Neuronal stem cell (in vitro differentiated cells): ENCODE results near the gene ATP6V1A.

ENCODE experiments used
- DNase-seq: peaks from one replicate; pipeline ENCODE4 v3.0.0-alpha.2; 2013; ENCODE audit warnings: low spot score
- H2AFZ ChIP-seq: one replicate; pipeline ENCODE4 v1.6.1; 2013; ENCODE audit warnings: mild to moderate bottlenecking, low read length, inconsistent platforms
- H2AK5ac ChIP-seq: 2 replicates; pipeline ENCODE4 v1.6.1; 2013; ENCODE audit warnings: low read depth, mild to moderate bottlenecking, inconsistent platforms, low read length, moderate library complexity, mixed read lengths
- H2BK120ac ChIP-seq: 2 replicates; pipeline ENCODE4 v1.6.1; 2013; ENCODE audit warnings: low read depth, mild to moderate bottlenecking, inconsistent platforms, low read length, moderate library complexity, mixed read lengths
- H2BK12ac ChIP-seq: one replicate; pipeline ENCODE4 v1.6.1; 2013; ENCODE audit warnings: low read length, inconsistent platforms
- H2BK15ac ChIP-seq: 2 replicates; pipeline ENCODE4 v1.6.1; 2013; ENCODE audit warnings: mild to moderate bottlenecking, low read length, inconsistent platforms, mixed read lengths
- H2BK5ac ChIP-seq: one replicate; pipeline ENCODE4 v1.6.1; 2013; ENCODE audit warnings: inconsistent platforms, mild to moderate bottlenecking, low read length, moderate library complexity
- H3K14ac ChIP-seq: one replicate; pipeline ENCODE4 v1.6.1; 2013; ENCODE audit warnings: low read length, inconsistent platforms
- H3K18ac ChIP-seq: 2 replicates; pipeline ENCODE4 v1.6.1; 2013; ENCODE audit warnings: low read length, inconsistent platforms
- H3K23ac ChIP-seq: 2 replicates; pipeline ENCODE4 v1.6.1; 2013; ENCODE audit warnings: low read depth, mild to moderate bottlenecking, mixed read lengths, low read length, inconsistent platforms; ENCODE audit not compliant: poor library complexity
- H3K27ac ChIP-seq: replicated peaks from 3 replicates; pipeline ENCODE4 v1.5.1; 2013; ENCODE audit warnings: low read length, inconsistent platforms
- H3K27me3 ChIP-seq, 3 experiments: 2 replicates each; pipeline ENCODE4 v1.6.1; 2013; ENCODE audit warnings: low read length in 3 of 3, mild to moderate bottlenecking in 2 of 3, inconsistent platforms in 1 of 3, low read depth in 1 of 3, mixed read lengths in 1 of 3, moderate library complexity in 1 of 3; ENCODE audit not compliant: control insufficient read depth in 3 of 3, insufficient read depth in 3 of 3
- H3K36me3 ChIP-seq, 2 donors: replicated peaks in 1 of 2; 2 replicates each; pipeline ENCODE4 v1.6.1; 2013; ENCODE audit warnings: low read length in 2 of 2; ENCODE audit not compliant: control insufficient read depth in 2 of 2, insufficient read depth in 2 of 2
- H3K4ac ChIP-seq: 2 replicates; pipeline ENCODE4 v1.6.1; 2013; ENCODE audit warnings: inconsistent platforms, mild to moderate bottlenecking, low read length, moderate library complexity
- H3K4me1 ChIP-seq, 2 donors: 1 replicate in 1 of 2; 2 replicates in 1 of 2; pipeline ENCODE4 v1.6.1; 2013; ENCODE audit warnings: low read length in 2 of 2, low read depth in 1 of 2; ENCODE audit not compliant: control insufficient read depth in 2 of 2, insufficient read depth in 1 of 2
- H3K4me2 ChIP-seq: one replicate; pipeline ENCODE4 v1.6.1; 2013; ENCODE audit warnings: mild to moderate bottlenecking, low read length, inconsistent platforms; ENCODE audit not compliant: insufficient read depth, poor library complexity, severe bottlenecking
- H3K4me3 ChIP-seq, 2 donors: 2 replicates each; pipeline ENCODE4 v1.5.1; 2013; ENCODE audit warnings: low read length in 2 of 2, mild to moderate bottlenecking in 2 of 2, inconsistent platforms in 1 of 2, moderate library complexity in 1 of 2
- H3K79me1 ChIP-seq: one replicate; pipeline ENCODE4 v1.6.1; 2013; ENCODE audit warnings: low read depth, mild to moderate bottlenecking, inconsistent platforms, low read length, moderate library complexity
- H3K9ac ChIP-seq: one replicate; pipeline ENCODE4 v1.6.1; 2013; ENCODE audit warnings: mild to moderate bottlenecking, low read depth, low read length, inconsistent platforms; ENCODE audit not compliant: poor library complexity
- H3K9me3 ChIP-seq, 2 donors: replicated peaks in 1 of 2; 2 replicates each; pipeline versions ENCODE3 to v1.6.1; 2013; ENCODE audit warnings: low read length in 2 of 2, mild to moderate bottlenecking in 2 of 2, inconsistent platforms in 1 of 2, low read depth in 1 of 2, mixed read lengths in 1 of 2, moderate library complexity in 1 of 2; ENCODE audit not compliant: control insufficient read depth in 2 of 2, insufficient read depth in 1 of 2
- H4K8ac ChIP-seq: one replicate; pipeline ENCODE4 v1.6.1; 2013; ENCODE audit warnings: low read depth, mild to moderate bottlenecking, inconsistent platforms, low read length, moderate library complexity
- H4K91ac ChIP-seq: one replicate; pipeline ENCODE4 v1.6.1; 2013; ENCODE audit warnings: low read length, low read depth, mild to moderate bottlenecking, inconsistent platforms; ENCODE audit not compliant: poor library complexity
- WGBS, 2 donors: extraction: QIAGEN DNeasy Blood & Tissue Kit; methylation state at CpG; one replicate each; pipeline ENCODE4 v1.1.7; 2013; ENCODE audit warnings: missing lambda C conversion rate in 2 of 2, mixed read lengths in 1 of 2; ENCODE audit not compliant: insufficient read length in 2 of 2, insufficient replicate concordance in 1 of 2; ENCODE audit errors: extremely low coverage in 2 of 2; 5-methylcytosine and 5-hydroxymethylcytosine counted together

ATP6V1A gene

DNA sequence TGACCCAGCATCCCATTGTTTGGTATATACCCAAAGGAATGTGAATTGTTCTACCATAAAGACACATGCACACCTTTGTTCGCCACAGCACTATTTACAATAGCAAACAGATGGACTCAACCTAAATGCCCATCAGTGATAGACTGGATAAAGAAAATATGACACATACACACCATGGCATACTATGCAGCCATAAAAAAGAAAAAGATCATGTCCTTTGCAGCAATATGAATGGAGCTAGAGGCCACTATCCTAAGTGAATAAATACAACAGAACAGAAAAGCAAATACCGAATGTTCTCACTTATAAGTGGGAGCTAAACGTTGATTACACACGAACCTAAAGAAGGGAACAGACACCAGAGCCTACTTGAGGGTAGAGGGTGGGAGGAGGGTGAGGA is 39.0 kb upstream of the ATP6V1A start:
- Histone ChIP-seq H3K9me3 (no peaks in the 10 kb centered on the region), H3K14ac (no peak overlapping the region), H3K79me1 (no peaks in the 10 kb centered on the region), H3K27ac (no peak overlapping the region), H3K4ac (no peak overlapping the region), H3K18ac (no peak overlapping the region), H4K8ac (no peak overlapping the region), H2AK5ac (no peak overlapping the region), H3K4me3 (no peak overlapping the region), H3K23ac (no peak overlapping the region), H3K4me2 (no peak overlapping the region), H2AFZ (no peak overlapping the region), H2BK12ac (no peak overlapping the region), H2BK5ac (no peak overlapping the region), H3K4me1 (no peaks in the 10 kb centered on the region), H3K36me3 (no peaks in the 10 kb centered on the region), H3K9ac (no peak overlapping the region), H3K27me3 (no peaks in the 10 kb centered on the region), H4K91ac (no peak overlapping the region), H2BK120ac (no peak overlapping the region), H2BK15ac (no peak overlapping the region)
- no peak for DNase-seq
- no CpG with 5 or more reads among the region's 4 CpGs for WGBS, 2 donors

GRCh38 chr3:113712129-113712528 is 34.7 kb upstream of the ATP6V1A start:
- Histone ChIP-seq H3K36me3 (peaks cover 0 to 22% of the 10 kb centered on the region in 2 donors), H4K8ac (no peak overlapping the region), H3K9me3 (no peaks in the 10 kb centered on the region), H3K18ac (no peak overlapping the region), H2AFZ (no peak overlapping the region), H3K23ac (no peak overlapping the region), H3K27ac (no peak overlapping the region), H3K9ac (no peak overlapping the region), H3K27me3 (no peaks in the 10 kb centered on the region), H3K79me1 (no peaks in the 10 kb centered on the region), H2BK5ac (no peak overlapping the region), H3K4me1 (no peaks in the 10 kb centered on the region), H4K91ac (no peak overlapping the region), H3K4me3 (no peak overlapping the region), H2BK15ac (no peak overlapping the region), H3K14ac (no peak overlapping the region), H2AK5ac (no peak overlapping the region), H2BK120ac (no peak overlapping the region), H2BK12ac (no peak overlapping the region), H3K4ac (no peak overlapping the region), H3K4me2 (no peak overlapping the region)
- WGBS, 2 donors: no CpG with 5 or more reads among the region's 3 CpGs
- DNase-seq: no peak

DNA sequence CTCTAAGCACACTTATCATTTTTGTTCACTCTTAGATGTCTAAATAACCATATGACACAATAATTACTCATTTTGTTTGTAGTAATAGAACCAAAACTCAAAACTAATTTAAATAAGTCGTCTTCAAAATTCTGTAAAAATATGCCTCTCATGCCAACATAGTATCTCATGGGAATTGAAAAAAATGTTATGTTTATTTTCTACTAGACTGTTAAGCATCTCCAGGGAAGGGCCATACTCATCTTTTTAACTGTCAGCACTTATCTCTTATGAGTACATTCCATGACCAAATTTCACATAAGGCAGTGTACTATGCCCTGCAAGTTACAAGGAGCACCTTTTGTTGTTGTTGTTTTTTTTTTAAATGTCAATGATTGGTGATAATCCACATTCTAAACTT is 32.1 kb upstream of the ATP6V1A start:
- no peak overlapping the region for H3K9ac ChIP-seq
- no peak overlapping the region for H4K91ac ChIP-seq
- H3K79me1 ChIP-seq: no peaks in the 10 kb centered on the region
- WGBS, 2 donors: no CpG with 5 or more reads among the region's 1 CpG
- peaks cover 0 to 2% of the 10 kb centered on the region in 2 donors for H3K9me3 ChIP-seq
- H2BK15ac ChIP-seq: no peak overlapping the region
- no peak overlapping the region for H3K27ac ChIP-seq
- no peak overlapping the region for H2BK120ac ChIP-seq
- H3K36me3 ChIP-seq: peaks cover 5 to 48% of the 10 kb centered on the region in 2 donors
- H3K4me1 ChIP-seq: no peaks in the 10 kb centered on the region
- no peak overlapping the region for H3K4me2 ChIP-seq
- DNase-seq: no peak
- H3K4me3 ChIP-seq: no peak overlapping the region
- no peak overlapping the region for H2AK5ac ChIP-seq
- no peak overlapping the region for H2BK12ac ChIP-seq
- H3K4ac ChIP-seq: no peak overlapping the region
- H2AFZ ChIP-seq: no peak overlapping the region
- no peak overlapping the region for H3K18ac ChIP-seq
- H2BK5ac ChIP-seq: no peak overlapping the region
- no peak overlapping the region for H3K14ac ChIP-seq
- H3K27me3 ChIP-seq: no peaks in the 10 kb centered on the region
- H4K8ac ChIP-seq: no peak overlapping the region
- H3K23ac ChIP-seq: no peak overlapping the region

- H3K4me1 ChIP-seq: no peaks in the 10 kb centered on the region
- DNase-seq: no peak
- no peak overlapping the region for H3K9ac ChIP-seq
- H3K79me1 ChIP-seq: no peaks in the 10 kb centered on the region
- no peak overlapping the region for H4K91ac ChIP-seq
- no peak overlapping the region for H2BK15ac ChIP-seq
- H2BK120ac ChIP-seq: no peak overlapping the region
- no peaks in the 10 kb centered on the region for H3K27me3 ChIP-seq
- H3K23ac ChIP-seq: no peak overlapping the region
- H3K27ac ChIP-seq: no peak overlapping the region
- peaks cover 0 to 2% of the 10 kb centered on the region in 2 donors for H3K9me3 ChIP-seq
- WGBS, 2 donors: no CpG with 5 or more reads among the region's 3 CpGs
- H3K36me3 ChIP-seq: peaks cover 8 to 73% of the 10 kb centered on the region in 2 donors
- H3K4ac ChIP-seq: no peak overlapping the region
- no peak overlapping the region for H4K8ac ChIP-seq
- no peak overlapping the region for H3K4me3 ChIP-seq
- H2AFZ ChIP-seq: no peak overlapping the region
- H3K14ac ChIP-seq: no peak overlapping the region
- H3K18ac ChIP-seq: no peak overlapping the region
- H2BK12ac ChIP-seq: no peak overlapping the region
- H2AK5ac ChIP-seq: no peak overlapping the region
- no peak overlapping the region for H3K4me2 ChIP-seq
- no peak overlapping the region for H2BK5ac ChIP-seq
These were observed 29.5 kb upstream of the ATP6V1A start for GRCh38 chr3:113717308-113717707.
